Kidney (tissue), 14 donors: ENCODE measurements around the gene NDUFAF8. TPM values are rescaled to one million over a fixed set of nuclear protein-coding genes. Genes with fewer than 3 reads are reported as not detected.

Experiments
- DNase-seq, 5 donors: peaks; one replicate each; pipeline ENCODE4 v3.0.0-alpha.2; 2013 to 2020
- FAIRE-seq: peaks from 2 replicates; lab custom pipeline; 2012; peaks lifted over from hg19 to GRCh38; lab: Jason Lieb, UNC
- H3K27ac ChIP-seq, 2 donors: one replicate each; pipeline ENCODE4 v1.7.0; 2013; ENCODE audit warnings: low read depth in 2 of 2, low read length in 2 of 2, inconsistent platforms in 1 of 2
- H3K27me3 ChIP-seq: one replicate; pipeline ENCODE4 v1.7.1; 2013; ENCODE audit warnings: low read length, inconsistent platforms; ENCODE audit not compliant: control insufficient read depth, insufficient read depth
- H3K36me3 ChIP-seq, 3 donors: one replicate each; pipeline versions ENCODE4 v1.7.0 to v1.7.1; 2013; ENCODE audit warnings: low read length in 3 of 3, control low read depth in 1 of 3, inconsistent platforms in 1 of 3; ENCODE audit not compliant: insufficient read depth in 3 of 3, control insufficient read depth in 2 of 3
- H3K4me1 ChIP-seq, 3 donors: one replicate each; pipeline versions ENCODE4 v1.7.0 to v1.7.1; 2013; ENCODE audit warnings: low read length in 3 of 3, inconsistent platforms in 1 of 3, low read depth in 1 of 3; ENCODE audit not compliant: control insufficient read depth in 2 of 3, insufficient read depth in 2 of 3
- H3K4me3 ChIP-seq, 3 donors: one replicate each; pipeline versions ENCODE4 v1.7.0 to v1.8.1; 2013; ENCODE audit warnings: low read length in 3 of 3, control low read depth in 1 of 3, inconsistent platforms in 1 of 3
- H3K9ac ChIP-seq, 3 donors: one replicate each; pipeline versions ENCODE4 v1.7.0 to v1.7.1; 2013; ENCODE audit warnings: low read length in 3 of 3, control low read depth in 1 of 3, inconsistent platforms in 1 of 3
- H3K9me3 ChIP-seq, 3 donors: one replicate each; pipeline versions ENCODE4 v1.7.0 to v1.7.1; 2013; ENCODE audit warnings: low read length in 3 of 3, control low read depth in 1 of 3, inconsistent platforms in 1 of 3; ENCODE audit not compliant: control insufficient read depth in 2 of 3, insufficient read depth in 1 of 3
- CTCF ChIP-seq: IDR thresholded peaks from 3 replicates; pipeline ENCODE4 v1.5.1; 2012; ENCODE audit warnings: mild to moderate bottlenecking, moderate library complexity, borderline replicate concordance; ENCODE audit not compliant: insufficient read depth; ENCODE audit errors: extremely low read depth
- intact Hi-C: fragments of 100-400 bp; cut with DNase I; formaldehyde crosslinking; loops from one replicate; pipeline ENCODE4 v1.11.1; 2022
- polyA plus RNA-seq: library from polyadenylated mRNA; stranded (reverse); fragments of 350-450 nt; fragmentation: Illumina TruSeq; extraction: RNeasy Lipid Tissue Mini Kit (QIAGEN cat#74804); gene quantifications from one replicate; pipeline ENCODE4 v1.2.3, GENCODE V29; 2014; ENCODE audit warnings: low read depth, low replicate concordance; ENCODE audit not compliant: insufficient read depth
- total RNA-seq: library from RNA; stranded (reverse); fragmentation: NEBNext Ultra II Directional; extraction: Animal tissue kit (Norgen Biotek cat#: 25700); gene quantifications from one replicate; pipeline ENCODE4 v1.2.1, GENCODE V29; 2021
- donor health status: control.
- donor health status: control.
- donor health status: control.
- donor health status: control.
- donor health status: control.
- donor health status: DM: yes; HTN: yes; CAD: no.
- donor health status: Normal renal cell carcinoma (clear cell type).

Gene NDUFAF8
- total and polyA plus RNA-seq, 2 donors from 2014 or later: 38.6 to 134 TPM

GRCh38 chr17:81206657-81207056, 32.5 kb upstream of the NDUFAF8 start:
- H3K9ac ChIP-seq: no peak overlapping the region
- no peak overlapping the region for H3K4me3 ChIP-seq
- no peaks in the 10 kb centered on the region for H3K27me3 ChIP-seq
- no peak for DNase-seq
- TF ChIP-seq CTCF: no peak
- H3K36me3 ChIP-seq: peaks cover 0 to 3% (median 0%) of the 10 kb centered on the region in 3 donors
- no peak overlapping the region for H3K27ac ChIP-seq
- H3K4me1 ChIP-seq: no peaks in the 10 kb centered on the region
- no peaks in the 10 kb centered on the region for H3K9me3 ChIP-seq
- no peak for FAIRE-seq
- intact Hi-C loops: no loop called here

GRCh38 chr17:81207610-81208581, 31.2 kb upstream of the NDUFAF8 start:
- FAIRE-seq (no peak), DNase-seq (no peak)
- H3K4me3 ChIP-seq: no peak overlapping the region
- no peaks in the 10 kb centered on the region for H3K4me1 ChIP-seq
- no peaks in the 10 kb centered on the region for H3K27me3 ChIP-seq
- H3K27ac ChIP-seq: no peak overlapping the region
- H3K36me3 ChIP-seq: peaks cover 0 to 3% (median 0%) of the 10 kb centered on the region in 3 donors
- TF ChIP-seq CTCF: no peak
- intact Hi-C loops: no loop called here
- H3K9ac ChIP-seq: no peak overlapping the region
- no peaks in the 10 kb centered on the region for H3K9me3 ChIP-seq

- FAIRE-seq (no peak), DNase-seq (no peak)
- H3K9ac ChIP-seq: no peak overlapping the region
- H3K27ac ChIP-seq: no peak overlapping the region
- intact Hi-C loops: no loop called here
- H3K4me1 ChIP-seq: no peaks in the 10 kb centered on the region
- H3K9me3 ChIP-seq: no peaks in the 10 kb centered on the region
- H3K4me3 ChIP-seq: no peak overlapping the region
- peaks cover 0 to 3% (median 0%) of the 10 kb centered on the region in 3 donors for H3K36me3 ChIP-seq
- H3K27me3 ChIP-seq: no peaks in the 10 kb centered on the region
- no peak for TF ChIP-seq CTCF
Observed at GRCh38 chr17:81208651-81209050, 30.5 kb upstream of the NDUFAF8 start.
